GM20000 (cell line): Measurements from ENCODE around the gene ATP10D.

Source experiments
- DNase-seq: peaks from one replicate; pipeline ENCODE4 v3.0.0; 2012; ENCODE audit warnings: low spot score
- CTCF ChIP-seq: IDR thresholded peaks from 2 replicates; pipeline ENCODE4 v1.5.1; 2012; ENCODE audit warnings: mild to moderate bottlenecking, control low read depth; ENCODE audit errors: extremely low read depth, missing control alignments

Gene ATP10D

DNA sequence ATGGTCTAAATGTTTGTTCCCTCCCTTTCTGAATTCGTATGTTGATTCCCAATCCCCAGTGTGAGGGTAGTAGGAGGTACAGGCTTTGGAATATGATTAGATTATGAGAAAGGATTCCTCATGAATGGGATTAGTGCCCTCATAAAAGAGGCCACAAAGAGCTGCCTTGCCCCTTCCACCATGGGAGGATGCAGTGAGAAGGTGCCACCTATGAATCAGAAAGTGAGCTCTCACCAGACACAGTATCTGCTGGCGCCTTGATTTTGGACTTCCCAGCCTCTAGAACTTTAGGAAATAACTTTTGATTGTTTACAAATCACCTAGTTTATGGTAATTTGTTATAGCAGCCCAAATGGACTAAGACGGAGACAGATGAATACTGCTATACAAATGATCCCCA, 3.6 kb downstream of the ATP10D start:
- TF ChIP-seq CTCF, result no peak
- no peak for DNase-seq

DNA sequence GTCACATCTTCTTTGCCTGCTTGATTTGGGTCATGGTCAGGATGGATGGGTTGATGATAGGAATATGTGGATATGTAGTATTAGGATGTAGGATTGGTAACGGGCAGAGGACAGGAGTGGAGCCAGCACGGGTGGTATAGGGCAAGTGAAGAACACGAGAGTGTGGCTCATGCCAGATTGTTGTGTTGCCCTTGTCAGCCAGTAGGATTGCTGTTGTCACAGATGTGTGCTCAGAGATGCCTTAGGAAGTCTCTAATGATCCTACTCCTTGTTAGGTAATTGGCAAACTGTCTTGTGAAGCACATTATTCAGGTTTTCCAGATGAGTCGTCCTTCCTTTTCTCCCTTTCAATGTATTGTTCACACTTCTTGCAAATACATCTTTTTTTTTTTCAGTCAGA, 5.5 kb downstream of the ATP10D start:
- TF ChIP-seq CTCF, result peak; percentile 18

GRCh38 chr4:47493238-47494123, 8.4 kb downstream of the ATP10D start:
- peak; percentile 12 for DNase-seq
- TF ChIP-seq CTCF, result no peak

More for the DNA sequence above, 5.5 kb downstream of the ATP10D start:
- DNase-seq, result no peak

- DNase-seq, result no peak
- no peak for TF ChIP-seq CTCF
Observed at GRCh38 chr4:47494124-47494430, 9.0 kb downstream of the ATP10D start.

DNA sequence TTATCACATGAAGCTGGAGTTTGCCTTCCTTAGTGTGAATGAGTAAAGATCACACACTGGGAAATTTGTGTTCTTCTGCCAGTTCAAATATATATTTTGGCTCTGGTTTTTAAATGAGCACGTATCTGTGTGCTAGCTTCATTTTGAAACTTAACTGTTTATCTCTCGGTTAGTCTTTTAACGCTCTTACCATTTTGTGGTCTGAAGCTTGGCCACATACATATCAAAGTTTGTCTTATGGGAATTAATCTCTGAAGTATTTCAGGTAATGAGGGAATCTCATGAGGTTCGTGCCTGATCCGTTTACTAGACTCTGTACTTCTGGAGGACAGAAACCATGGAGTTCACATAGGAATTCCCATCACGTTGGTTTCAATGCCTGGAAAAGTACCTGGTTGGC, 13.8 kb downstream of the ATP10D start:
- no peak for DNase-seq

DNA sequence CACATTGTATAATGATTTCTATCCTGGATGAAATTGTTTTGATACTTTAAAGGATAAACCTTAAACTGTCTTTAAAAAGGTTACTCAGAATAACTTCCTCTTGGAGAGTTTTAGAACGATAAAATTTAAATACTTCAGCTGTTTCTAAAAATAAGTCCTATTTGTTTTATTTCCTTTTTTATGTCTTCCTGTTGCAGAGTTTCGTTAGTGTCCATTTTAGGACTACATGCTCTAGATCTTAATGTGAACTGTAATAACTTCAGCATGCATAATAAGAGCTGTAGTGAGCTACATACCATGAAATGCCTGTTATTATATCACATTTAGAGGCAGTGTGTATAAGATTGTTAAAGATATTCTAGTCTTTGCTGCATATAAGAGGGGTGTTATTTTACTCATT, 14.6 kb downstream of the ATP10D start:
- no peak for DNase-seq
- TF ChIP-seq CTCF, result no peak

More for the DNA sequence above, 13.8 kb downstream of the ATP10D start:
- no peak for TF ChIP-seq CTCF

GRCh38 chr4:47500776-47501175, 15.7 kb downstream of the ATP10D start:
- no peak for TF ChIP-seq CTCF
- DNase-seq, result no peak
